HEK293 (cell line): ENCODE data around the gene ZNF219.

ENCODE experiments used
- CTCF ChIA-PET: fragments of 350-600 bp; formaldehyde crosslinking; extraction: SDS; loops from one replicate; lab custom pipeline; 2021; ENCODE audit warnings: antibody characterized with exemption; lab: Yijun Ruan, JAX
- POLR2A ChIA-PET: fragments of 300-600 bp; formaldehyde crosslinking; extraction: SDS; loops from one replicate; lab custom pipeline; 2020; ENCODE audit warnings: antibody characterized with exemption, inconsistent platforms; lab: Yijun Ruan, JAX
- H3K27ac ChIP-seq: fragments of 200-500 bp; sonication (Bioruptor generic); 2 replicates; pipeline ENCODE4 v1.5.1; 2014; ENCODE audit warnings: low read depth, low read length, control low read depth, inconsistent platforms; ENCODE audit errors: extremely low read depth
- H3K36me3 ChIP-seq, 2 experiments: fragments of 200-500 bp in 1 of 2; sonication (Bioruptor generic) in 1 of 2; 1 replicate in 1 of 2; 2 replicates in 1 of 2; pipeline ENCODE4 v1.5.1; 2014 to 2017; ENCODE audit warnings: inconsistent platforms in 2 of 2, low read length in 2 of 2; ENCODE audit not compliant: control insufficient read depth in 2 of 2, insufficient read depth in 1 of 2
- H3K4me1 ChIP-seq: fragments of 200-500 bp; sonication (Bioruptor generic); 2 replicates; pipeline ENCODE4 v1.5.1; 2014; ENCODE audit warnings: mild to moderate bottlenecking, low read length, inconsistent platforms; ENCODE audit not compliant: control insufficient read depth, insufficient read depth
- H3K4me3 ChIP-seq: 2 replicates; pipeline ENCODE4 v1.5.1; 2011; ENCODE audit warnings: low read depth, mild to moderate bottlenecking, control low read depth, low read length, moderate library complexity
- H3K9me3 ChIP-seq: fragments of 200-500 bp; sonication (Bioruptor generic); 2 replicates; pipeline ENCODE4 v1.5.1; 2014; ENCODE audit warnings: low read depth, low read length, inconsistent platforms; ENCODE audit not compliant: control insufficient read depth, insufficient read depth
- ATF2 ChIP-seq: fragments of 450-650 bp; formaldehyde crosslinking; IDR thresholded peaks from 2 replicates; pipeline ENCODE4 v1.5.1; 2016; ENCODE audit warnings: missing biosample characterization, missing genetic modification characterization, low read depth
- BCL6B ChIP-seq: fragments of 450-650 bp; formaldehyde crosslinking; IDR thresholded peaks from 2 replicates; pipeline ENCODE4 v1.5.1; 2017; ENCODE audit warnings: missing biosample characterization, missing genetic modification characterization
- GLIS1 ChIP-seq: fragments of 450-650 bp; formaldehyde crosslinking; IDR thresholded peaks from 2 replicates; pipeline ENCODE4 v1.5.1; 2016; ENCODE audit warnings: missing biosample characterization, missing genetic modification characterization
- HOXA7 ChIP-seq: sonication (generic); formaldehyde crosslinking; IDR thresholded peaks from 2 replicates; pipeline ENCODE4 v1.8.1; 2022; ENCODE audit warnings: missing genetic modification reagents, borderline replicate concordance
- KLF10 ChIP-seq: fragments of 450-650 bp; IDR thresholded peaks from 2 replicates; pipeline ENCODE4 v1.5.1; 2018; ENCODE audit warnings: missing biosample characterization, mild to moderate bottlenecking, missing genetic modification characterization
- KLF16 ChIP-seq: fragments of 450-650 bp; formaldehyde crosslinking; IDR thresholded peaks from 2 replicates; pipeline ENCODE4 v1.5.1; 2017; ENCODE audit warnings: missing biosample characterization, missing genetic modification characterization
- REPIN1 ChIP-seq: fragments of 450-650 bp; formaldehyde crosslinking; IDR thresholded peaks from 2 replicates; pipeline ENCODE4 v1.5.1; 2017; ENCODE audit warnings: missing biosample characterization, missing genetic modification characterization, low read depth
- SCRT2 ChIP-seq: fragments of 450-650 bp; formaldehyde crosslinking; IDR thresholded peaks from 2 replicates; pipeline ENCODE4 v1.5.1; 2016; ENCODE audit warnings: missing biosample characterization, missing genetic modification characterization
- SP3 ChIP-seq: fragments of 450-650 bp; formaldehyde crosslinking; IDR thresholded peaks from 2 replicates; pipeline ENCODE4 v1.5.1; 2016; ENCODE audit warnings: missing biosample characterization, missing genetic modification characterization
- YY1 ChIP-seq: fragments of 450-650 bp; formaldehyde crosslinking; IDR thresholded peaks from 2 replicates; pipeline ENCODE4 v1.5.1; 2018; ENCODE audit warnings: missing biosample characterization, missing genetic modification characterization
- ZBTB1 ChIP-seq: fragments of 450-650 bp; formaldehyde crosslinking; IDR thresholded peaks from 2 replicates; pipeline ENCODE4 v1.5.1; 2016; ENCODE audit warnings: missing biosample characterization, missing genetic modification characterization
- ZBTB8A ChIP-seq: fragments of 450-650 bp; formaldehyde crosslinking; IDR thresholded peaks from 2 replicates; pipeline ENCODE4 v1.5.1; 2016; ENCODE audit warnings: missing biosample characterization, missing genetic modification characterization
- ZNF211 ChIP-seq: fragments of 450-650 bp; formaldehyde crosslinking; IDR thresholded peaks from 2 replicates; pipeline ENCODE4 v1.5.1; 2016; ENCODE audit warnings: low read depth, missing biosample characterization, missing genetic modification characterization
- ZNF366 ChIP-seq: fragments of 450-650 bp; formaldehyde crosslinking; conservative IDR thresholded peaks from 2 replicates; pipeline ENCODE4 v1.5.1; 2016; ENCODE audit warnings: missing biosample characterization, missing genetic modification characterization
- ZNF391 ChIP-seq: fragments of 450-650 bp; formaldehyde crosslinking; IDR thresholded peaks from 2 replicates; pipeline ENCODE4 v1.5.1; 2016; ENCODE audit warnings: low read depth, missing biosample characterization, missing genetic modification characterization, borderline replicate concordance
- ZNF433 ChIP-seq: fragments of 450-650 bp; formaldehyde crosslinking; IDR thresholded peaks from 2 replicates; pipeline ENCODE4 v1.5.1; 2016; ENCODE audit warnings: missing biosample characterization, missing genetic modification characterization, low read depth
- ZNF560 ChIP-seq: fragments of 450-650 bp; formaldehyde crosslinking; IDR thresholded peaks from 2 replicates; pipeline ENCODE4 v1.5.1; 2017; ENCODE audit warnings: missing biosample characterization, missing genetic modification characterization, borderline replicate concordance
- ZNF830 ChIP-seq: fragments of 450-650 bp; IDR thresholded peaks from 2 replicates; pipeline ENCODE4 v1.5.0; 2018; ENCODE audit warnings: missing biosample characterization, missing genetic modification characterization, low read depth, mild to moderate bottlenecking, moderate library complexity
- ZXDB ChIP-seq: fragments of 450-650 bp; formaldehyde crosslinking; IDR thresholded peaks from 2 replicates; pipeline ENCODE4 v1.5.1; 2016; ENCODE audit warnings: missing biosample characterization, missing genetic modification characterization
- TF ChIP-seq, protein P1 (sequence below): fragments of 450-650 bp; formaldehyde crosslinking; IDR thresholded peaks from 2 replicates; pipeline ENCODE4 v1.5.1; 2016; ENCODE audit warnings: missing biosample characterization, missing genetic modification characterization
- TF ChIP-seq, protein P2 (sequence below): fragments of 450-650 bp; formaldehyde crosslinking; IDR thresholded peaks from 2 replicates; pipeline ENCODE4 v1.5.1; 2016; ENCODE audit warnings: missing biosample characterization, missing genetic modification characterization
- TF ChIP-seq, protein P3 (sequence below): fragments of 450-650 bp; formaldehyde crosslinking; IDR thresholded peaks from 2 replicates; pipeline ENCODE4 v1.5.1; 2016; ENCODE audit warnings: missing biosample characterization, missing genetic modification characterization

Gene ZNF219

GRCh38 chr14:21093769-21094681, 4.4 kb downstream of the ZNF219 start (continued):
- TF ChIP-seq, protein P1, sequence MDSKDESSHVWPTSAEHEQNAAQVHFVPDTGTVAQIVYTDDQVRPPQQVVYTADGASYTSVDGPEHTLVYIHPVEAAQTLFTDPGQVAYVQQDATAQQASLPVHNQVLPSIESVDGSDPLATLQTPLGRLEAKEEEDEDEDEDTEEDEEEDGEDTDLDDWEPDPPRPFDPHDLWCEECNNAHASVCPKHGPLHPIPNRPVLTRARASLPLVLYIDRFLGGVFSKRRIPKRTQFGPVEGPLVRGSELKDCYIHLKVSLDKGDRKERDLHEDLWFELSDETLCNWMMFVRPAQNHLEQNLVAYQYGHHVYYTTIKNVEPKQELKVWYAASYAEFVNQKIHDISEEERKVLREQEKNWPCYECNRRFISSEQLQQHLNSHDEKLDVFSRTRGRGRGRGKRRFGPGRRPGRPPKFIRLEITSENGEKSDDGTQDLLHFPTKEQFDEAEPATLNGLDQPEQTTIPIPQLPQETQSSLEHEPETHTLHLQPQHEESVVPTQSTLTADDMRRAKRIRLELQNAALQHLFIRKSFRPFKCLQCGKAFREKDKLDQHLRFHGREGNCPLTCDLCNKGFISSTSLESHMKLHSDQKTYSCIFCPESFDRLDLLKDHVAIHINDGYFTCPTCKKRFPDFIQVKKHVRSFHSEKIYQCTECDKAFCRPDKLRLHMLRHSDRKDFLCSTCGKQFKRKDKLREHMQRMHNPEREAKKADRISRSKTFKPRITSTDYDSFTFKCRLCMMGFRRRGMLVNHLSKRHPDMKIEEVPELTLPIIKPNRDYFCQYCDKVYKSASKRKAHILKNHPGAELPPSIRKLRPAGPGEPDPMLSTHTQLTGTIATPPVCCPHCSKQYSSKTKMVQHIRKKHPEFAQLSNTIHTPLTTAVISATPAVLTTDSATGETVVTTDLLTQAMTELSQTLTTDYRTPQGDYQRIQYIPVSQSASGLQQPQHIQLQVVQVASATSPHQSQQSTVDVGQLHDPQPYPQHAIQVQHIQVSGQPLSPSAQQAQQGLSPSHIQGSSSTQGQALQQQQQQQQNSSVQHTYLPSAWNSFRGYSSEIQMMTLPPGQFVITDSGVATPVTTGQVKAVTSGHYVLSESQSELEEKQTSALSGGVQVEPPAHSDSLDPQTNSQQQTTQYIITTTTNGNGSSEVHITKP (tag by site-specific recombination): peak; percentile 53; the same call in 1 of the 2 replicates
- TF ChIP-seq SP3 (tag by site-specific recombination) (peak; percentile 53), GLIS1 (tag by site-specific recombination) (peak; percentile 90)

GRCh38 chr14:21093018-21093417, 5.4 kb downstream of the ZNF219 start:
- no peak for TF ChIP-seq BCL6B (tag by site-specific recombination)
- H3K4me3 ChIP-seq: no peak overlapping the region
- POLR2A ChIA-PET: interaction anchor here (0.6 to 4.4 kb wide), 6 partner anchors 9 to 78 kb away, joined by 3 to 33 read pairs (median 5); partner anchors contain the start of gene ARHGEF40
- H3K4me1 ChIP-seq: peaks cover 8% of the 10 kb centered on the region; the same call in 1 of the 2 replicates
- CTCF ChIA-PET: interaction anchor here (0.6 to 6.9 kb wide), 31 partner anchors 11 to 465 kb away, joined by 3 to 175 read pairs (median 6); partner anchors contain the start of genes ARHGEF40 and TMEM253
- no peak overlapping the region for H3K27ac ChIP-seq
- no peaks in the 10 kb centered on the region for H3K9me3 ChIP-seq
- H3K36me3 ChIP-seq: peaks cover 11 to 46% of the 10 kb centered on the region in 2 experiments; a peak in 2 of 3 replicates

DNA sequence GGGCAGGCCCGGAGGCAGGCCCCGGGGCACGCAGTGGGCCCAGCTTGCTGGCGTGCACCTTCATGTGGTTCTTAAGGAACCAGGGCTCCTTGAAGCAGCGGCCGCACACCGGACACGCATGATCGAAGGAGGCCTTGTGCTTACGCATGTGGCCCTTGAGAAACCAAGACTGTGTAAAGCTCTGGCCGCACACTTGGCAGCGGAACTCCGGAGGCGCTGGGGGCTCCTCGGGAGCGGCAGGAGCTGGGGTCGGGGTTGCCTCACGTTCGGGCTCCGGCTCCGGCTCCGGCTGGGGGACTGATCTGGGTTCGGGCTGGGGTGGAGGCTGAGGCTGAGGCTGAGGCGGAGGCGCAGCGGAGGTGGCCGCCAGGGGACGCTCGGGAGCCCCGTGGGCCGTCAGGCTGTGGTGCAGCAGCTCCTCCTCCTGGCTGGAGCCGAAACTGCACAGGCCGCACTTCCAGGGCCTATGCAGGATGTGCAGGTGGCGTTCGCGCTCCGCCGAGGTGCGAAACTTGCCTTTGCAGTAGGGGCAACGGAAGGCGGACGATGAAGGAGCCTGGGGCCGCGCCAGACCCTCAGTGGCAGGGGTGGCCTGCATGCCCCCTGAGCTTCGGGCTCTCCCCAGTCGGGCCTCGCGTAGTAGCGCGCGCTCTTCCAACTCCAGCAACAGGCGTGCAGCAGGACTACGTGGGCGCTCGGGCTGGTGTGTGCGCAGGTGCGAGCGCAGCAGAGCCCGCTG, 6.0 kb downstream of the ZNF219 start:
- ChIA-PET POLR2A (interaction anchor here (0.6 to 4.4 kb wide), 7 partner anchors 9 to 78 kb away, joined by 3 to 33 read pairs (median 5); partner anchors contain the start of gene ARHGEF40), CTCF (interaction anchor here (0.6 to 6.9 kb wide), 31 partner anchors 8 to 464 kb away, joined by 3 to 175 read pairs (median 7); partner anchors contain the start of genes ARHGEF40 and TMEM253)
- H3K36me3 ChIP-seq: peaks cover 11 to 49% of the 10 kb centered on the region in 2 experiments; a peak in 2 of 3 replicates
- H3K4me1 ChIP-seq: peaks cover 8% of the 10 kb centered on the region; the same call in 1 of the 2 replicates
- no peak overlapping the region for H3K27ac ChIP-seq
- no peaks in the 10 kb centered on the region for H3K9me3 ChIP-seq
- no peak overlapping the region for H3K4me3 ChIP-seq
- TF ChIP-seq ZNF211: no peak
- TF ChIP-seq ZBTB1 (tag by site-specific recombination): no peak
- TF ChIP-seq ZXDB (tag by site-specific recombination): peak; percentile 48; the same call in 1 of the 2 replicates
- TF ChIP-seq SCRT2 (tag by site-specific recombination): peak; percentile 83
- no peak for TF ChIP-seq HOXA7
- TF ChIP-seq ZNF830: no peak
- no peak for TF ChIP-seq ZNF560 (tag by site-specific recombination)
- TF ChIP-seq KLF10: no peak
- TF ChIP-seq, protein P2, sequence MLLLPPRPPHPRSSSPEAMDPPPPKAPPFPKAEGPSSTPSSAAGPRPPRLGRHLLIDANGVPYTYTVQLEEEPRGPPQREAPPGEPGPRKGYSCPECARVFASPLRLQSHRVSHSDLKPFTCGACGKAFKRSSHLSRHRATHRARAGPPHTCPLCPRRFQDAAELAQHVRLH: peak; percentile 65; the same call in 1 of the 2 replicates
- no peak for TF ChIP-seq REPIN1 (tag by site-specific recombination)
- TF ChIP-seq ZNF433: no peak
- TF ChIP-seq ZNF366 (tag by site-specific recombination): no peak
- no peak for TF ChIP-seq ATF2 (tag by site-specific recombination)
- TF ChIP-seq YY1: peak; percentile 46; the same call in 1 of the 2 replicates
- TF ChIP-seq, protein P3, sequence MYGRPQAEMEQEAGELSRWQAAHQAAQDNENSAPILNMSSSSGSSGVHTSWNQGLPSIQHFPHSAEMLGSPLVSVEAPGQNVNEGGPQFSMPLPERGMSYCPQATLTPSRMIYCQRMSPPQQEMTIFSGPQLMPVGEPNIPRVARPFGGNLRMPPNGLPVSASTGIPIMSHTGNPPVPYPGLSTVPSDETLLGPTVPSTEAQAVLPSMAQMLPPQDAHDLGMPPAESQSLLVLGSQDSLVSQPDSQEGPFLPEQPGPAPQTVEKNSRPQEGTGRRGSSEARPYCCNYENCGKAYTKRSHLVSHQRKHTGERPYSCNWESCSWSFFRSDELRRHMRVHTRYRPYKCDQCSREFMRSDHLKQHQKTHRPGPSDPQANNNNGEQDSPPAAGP (tag by site-specific recombination): peak; percentile 79
- peak; percentile 61; the same call in 1 of the 2 replicates for TF ChIP-seq KLF16 (tag by site-specific recombination)
- TF ChIP-seq ZNF391 (tag by site-specific recombination): no peak
- no peak for TF ChIP-seq ZBTB8A (tag by site-specific recombination)
